ENCODE results near the gene GADD45A.
"Not testable (repeated sequence)": the region's sequence is repeated elsewhere in the genome, so short reads cannot be mapped to it uniquely, and the experiment has no call there.

Gene GADD45A

GRCh38 chr1:67662884-67663283, 22.1 kb upstream of the GADD45A start:
- no peak overlapping the region for H3K4me3 Mint-ChIP-seq
- H3K9me3 Mint-ChIP-seq = no peaks in the 10 kb centered on the region
- H3K27me3 Mint-ChIP-seq (ENCODE audit: low read depth, poor library complexity) = peaks cover 3% of the 10 kb centered on the region
- H3K36me3 Mint-ChIP-seq (ENCODE audit: low read depth) = no peaks in the 10 kb centered on the region
- no peak overlapping the region for H3K27ac Mint-ChIP-seq
- TF ChIP-seq, protein P1, sequence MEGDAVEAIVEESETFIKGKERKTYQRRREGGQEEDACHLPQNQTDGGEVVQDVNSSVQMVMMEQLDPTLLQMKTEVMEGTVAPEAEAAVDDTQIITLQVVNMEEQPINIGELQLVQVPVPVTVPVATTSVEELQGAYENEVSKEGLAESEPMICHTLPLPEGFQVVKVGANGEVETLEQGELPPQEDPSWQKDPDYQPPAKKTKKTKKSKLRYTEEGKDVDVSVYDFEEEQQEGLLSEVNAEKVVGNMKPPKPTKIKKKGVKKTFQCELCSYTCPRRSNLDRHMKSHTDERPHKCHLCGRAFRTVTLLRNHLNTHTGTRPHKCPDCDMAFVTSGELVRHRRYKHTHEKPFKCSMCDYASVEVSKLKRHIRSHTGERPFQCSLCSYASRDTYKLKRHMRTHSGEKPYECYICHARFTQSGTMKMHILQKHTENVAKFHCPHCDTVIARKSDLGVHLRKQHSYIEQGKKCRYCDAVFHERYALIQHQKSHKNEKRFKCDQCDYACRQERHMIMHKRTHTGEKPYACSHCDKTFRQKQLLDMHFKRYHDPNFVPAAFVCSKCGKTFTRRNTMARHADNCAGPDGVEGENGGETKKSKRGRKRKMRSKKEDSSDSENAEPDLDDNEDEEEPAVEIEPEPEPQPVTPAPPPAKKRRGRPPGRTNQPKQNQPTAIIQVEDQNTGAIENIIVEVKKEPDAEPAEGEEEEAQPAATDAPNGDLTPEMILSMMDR (IDR thresholded peaks at IDR 0.05) = no peak
- DNase-seq = no peak
- no peaks in the 10 kb centered on the region for H3K4me1 Mint-ChIP-seq

DNA sequence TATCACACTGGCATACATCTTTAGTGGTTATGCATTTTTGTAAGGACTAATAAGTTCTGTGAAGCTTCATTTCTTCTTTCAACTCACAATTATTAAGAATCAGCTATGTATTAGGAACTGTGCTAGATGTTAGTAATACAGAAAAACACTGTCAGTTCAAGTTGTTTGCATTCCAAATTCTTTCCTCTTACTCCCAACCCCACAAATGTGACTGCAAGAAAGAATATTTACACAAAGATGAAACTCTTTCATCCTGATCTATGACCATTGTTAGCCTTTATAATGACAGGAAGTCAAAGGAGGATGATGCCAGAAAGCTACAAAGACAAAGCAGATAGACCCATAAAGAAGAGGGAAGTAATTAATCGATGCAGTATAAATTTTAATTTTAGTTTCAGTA, 21.0 kb upstream of the GADD45A start:
- TF ChIP-seq, protein P1 (IDR thresholded peaks at IDR 0.05) = no peak
- Mint-ChIP-seq H3K27ac (no peak overlapping the region), H3K4me3 (no peak overlapping the region), H3K9me3 (no peaks in the 10 kb centered on the region), H3K27me3 (ENCODE audit: low read depth, poor library complexity) (peaks cover 3% of the 10 kb centered on the region), H3K4me1 (no peaks in the 10 kb centered on the region), H3K36me3 (ENCODE audit: low read depth) (no peaks in the 10 kb centered on the region)
- DNase-seq = no peak

DNA sequence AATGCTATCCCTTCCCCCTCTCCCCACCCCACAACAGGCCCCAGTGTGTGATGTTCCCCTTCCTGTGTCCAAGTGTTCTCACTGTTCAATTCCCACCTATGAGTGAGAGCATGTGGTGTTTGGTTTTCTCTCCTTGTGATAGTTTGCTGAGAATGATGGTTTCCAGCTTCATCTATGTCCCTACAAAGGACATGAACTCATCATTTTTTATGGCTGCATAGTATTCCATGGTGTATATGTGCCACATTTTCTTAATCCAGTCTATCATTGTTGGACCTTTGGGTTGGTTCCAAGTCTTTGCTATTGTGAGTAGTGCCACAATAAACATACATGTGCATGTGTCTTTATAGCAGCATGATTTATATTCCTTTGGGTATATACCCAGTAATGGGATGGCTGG, 19.7 kb upstream of the GADD45A start:
- DNase-seq; H3K4me1 Mint-ChIP-seq; H3K27me3 Mint-ChIP-seq (ENCODE audit: low read depth, poor library complexity); H3K4me3 Mint-ChIP-seq; H3K9me3 Mint-ChIP-seq; H3K36me3 Mint-ChIP-seq (ENCODE audit: low read depth); H3K27ac Mint-ChIP-seq: not testable (repeated sequence)

DNA sequence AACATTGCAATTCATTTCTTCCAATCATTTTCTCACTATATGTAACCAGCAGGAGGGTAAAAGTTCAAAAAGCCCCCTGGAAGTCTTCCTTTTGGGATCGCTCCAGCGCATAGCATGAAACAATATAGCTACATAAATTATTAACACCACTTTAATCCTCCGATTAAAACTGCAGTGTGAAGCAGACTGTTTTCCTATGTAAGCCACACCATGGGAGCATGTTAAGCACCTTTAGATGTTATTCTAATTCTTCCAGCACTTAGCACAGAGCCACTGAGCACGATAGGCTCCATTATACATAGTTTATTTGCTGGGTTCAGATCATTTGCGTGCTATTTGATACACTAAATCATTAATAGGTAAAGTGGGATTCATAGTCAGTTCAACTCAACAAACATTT, 18.4 kb upstream of the GADD45A start:
- TF ChIP-seq, protein P1 (IDR thresholded peaks at IDR 0.05) = no peak
- Mint-ChIP-seq H3K9me3 (no peaks in the 10 kb centered on the region), H3K4me1 (no peaks in the 10 kb centered on the region), H3K4me3 (no peak overlapping the region), H3K27me3 (ENCODE audit: low read depth, poor library complexity) (peaks cover 3% of the 10 kb centered on the region), H3K36me3 (ENCODE audit: low read depth) (no peaks in the 10 kb centered on the region), H3K27ac (no peak overlapping the region)
- no peak for DNase-seq

- no peaks in the 10 kb centered on the region for H3K9me3 Mint-ChIP-seq
- no peaks in the 10 kb centered on the region for H3K36me3 Mint-ChIP-seq (ENCODE audit: low read depth)
- no peaks in the 10 kb centered on the region for H3K4me1 Mint-ChIP-seq
- H3K4me3 Mint-ChIP-seq = no peak overlapping the region
- peaks cover 3% of the 10 kb centered on the region for H3K27me3 Mint-ChIP-seq (ENCODE audit: low read depth, poor library complexity)
- TF ChIP-seq, protein P1 (IDR thresholded peaks at IDR 0.05) = no peak
- DNase-seq = no peak
- H3K27ac Mint-ChIP-seq = no peak overlapping the region
These were observed 16.3 kb upstream of the GADD45A start for GRCh38 chr1:67668660-67669059.

DNA sequence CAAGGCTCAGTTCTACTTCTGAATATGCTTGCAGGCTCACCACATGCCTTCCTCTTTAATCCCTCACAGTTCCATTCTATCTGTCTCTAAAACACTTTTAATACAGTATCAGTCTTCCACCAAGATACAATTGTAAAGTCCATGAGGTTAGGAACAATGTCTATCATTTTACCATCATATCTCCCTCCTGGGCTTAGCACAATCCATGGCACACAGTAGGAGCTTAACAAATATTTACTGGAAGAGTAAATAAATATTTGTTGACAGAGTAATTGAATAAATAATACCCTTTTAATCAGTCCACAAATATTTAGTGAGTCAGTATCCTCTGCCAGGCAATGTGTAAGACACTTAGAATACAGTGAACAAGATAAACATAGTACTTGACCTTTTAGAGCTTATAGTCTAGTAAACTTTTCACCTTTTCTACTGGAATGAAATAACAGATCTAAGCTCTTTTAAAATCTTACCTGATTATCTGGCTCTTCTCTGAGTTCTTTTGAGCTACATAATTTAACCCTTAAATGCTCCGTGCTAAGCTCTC, 12.7 kb upstream of the GADD45A start:
- no peak for DNase-seq
- peaks cover 25% of the 10 kb centered on the region for H3K4me1 Mint-ChIP-seq
- no peaks in the 10 kb centered on the region for H3K36me3 Mint-ChIP-seq (ENCODE audit: low read depth)
- H3K27ac Mint-ChIP-seq = no peak overlapping the region
- TF ChIP-seq, protein P1 (IDR thresholded peaks at IDR 0.05) = no peak
- peaks cover 9% of the 10 kb centered on the region for H3K27me3 Mint-ChIP-seq (ENCODE audit: low read depth, poor library complexity)
- no peaks in the 10 kb centered on the region for H3K9me3 Mint-ChIP-seq
- H3K4me3 Mint-ChIP-seq = no peak overlapping the region
